Pancreas (tissue), 10 donors: ENCODE results near the gene KCNB1. TPM values are rescaled to one million over a fixed set of nuclear protein-coding genes. Genes with fewer than 3 reads are reported as not detected.

Experiments used
- ATAC-seq, 4 donors: fragments of 200-7000 bp; cut with Tn5 transposase; one replicate each; pipeline versions ENCODE4 v1.8.0 to v1.9.1; 2020; ENCODE audit warnings: mild to moderate bottlenecking in 4 of 4, moderate library complexity in 4 of 4
- DNase-seq, 6 donors: peaks; one replicate each; pipeline ENCODE4 v3.0.0-alpha.2; 2020
- FAIRE-seq: peaks from 2 replicates; lab custom pipeline; 2012; peaks lifted over from hg19 to GRCh38; lab: Jason Lieb, UNC
- H3K27ac ChIP-seq, 4 donors: fragments of 200-600 bp; sonication (generic); 1 replicate in 3 of 4; 2 replicates in 1 of 4; pipeline versions ENCODE4 v1.5.0 to v1.8.0; 2020
- H3K27me3 ChIP-seq, 4 donors: fragments of 200-600 bp; one replicate each; pipeline ENCODE4 v1.8.0; 2021
- H3K36me3 ChIP-seq, 3 donors: fragments of 200-600 bp; sonication (generic) in 1 of 3; one replicate each; pipeline versions ENCODE4 v1.5.0 to v1.8.0; 2020 to 2021
- H3K4me1 ChIP-seq, 3 donors: fragments of 200-600 bp; one replicate each; pipeline ENCODE4 v1.8.0; 2021
- H3K4me3 ChIP-seq, 4 donors: fragments of 200-600 bp; sonication (generic) in 2 of 4; one replicate each; pipeline versions ENCODE4 v1.5.0 to v1.8.0; 2020 to 2021
- H3K9me3 ChIP-seq, 4 donors: fragments of 200-600 bp; one replicate each; pipeline ENCODE4 v1.8.0; 2021
- CTCF ChIP-seq, 4 donors: fragments of 200-600 bp; sonication (generic) in 3 of 4; IDR thresholded peaks; one replicate each; pipeline versions ENCODE4 v1.5.0 to v1.8.0; 2021; ENCODE audit warnings: antibody characterized with exemption in 4 of 4
- WGBS, 2 donors: extraction: QIAGEN DNeasy Blood & Tissue Kit; methylation state at CpG; one replicate each; pipeline ENCODE4 v1.1.7; 2013; 5-methylcytosine and 5-hydroxymethylcytosine counted together
- intact Hi-C, 3 donors: fragments of 100-400 bp; cut with DNase I; formaldehyde crosslinking; loops; one replicate each; pipeline versions ENCODE4 v1.11.1 to v1.14.2; 2022
- polyA plus RNA-seq, 2 donors: library from polyadenylated mRNA; stranded (reverse); fragments of 200-250 nt; gene quantifications; one replicate each; pipeline ENCODE4 v1.2.3, GENCODE V29; 2013
- total RNA-seq, 6 donors: library from RNA; stranded (reverse); fragmentation: NEBNext Ultra II Directional in 4 of 6; extraction: Animal tissue kit (Norgen Biotek cat#: 25700) in 4 of 6; gene quantifications; one replicate each; pipeline versions ENCODE4 v1.2.1 to v1.2.4, GENCODE V29; 2021 to 2023
- donor health status: healthy with polysubstance abuse.
- donor health status: DM: no; HTN: no; CAD: no; lungs with moderate emphysema.
- donor health status: DM: no; HTN: no; CAD: no.
- donor health status: control.
- donor health status: control.
- donor health status: Bipolar disorder and iron deficiency.
- donor health status: DM: yes; HTN: yes; CAD: no.
- donor health status: DM: no; HTN: no; CAD: no.
- donor health status: DM: no; HTN: no; CAD: no.
- donor health status: DM: yes; HTN: yes; CAD: no.

The KCNB1 gene
- total and polyA plus RNA-seq, 8 donors = 0.28 to 2.5 (median 0.31) TPM

DNA sequence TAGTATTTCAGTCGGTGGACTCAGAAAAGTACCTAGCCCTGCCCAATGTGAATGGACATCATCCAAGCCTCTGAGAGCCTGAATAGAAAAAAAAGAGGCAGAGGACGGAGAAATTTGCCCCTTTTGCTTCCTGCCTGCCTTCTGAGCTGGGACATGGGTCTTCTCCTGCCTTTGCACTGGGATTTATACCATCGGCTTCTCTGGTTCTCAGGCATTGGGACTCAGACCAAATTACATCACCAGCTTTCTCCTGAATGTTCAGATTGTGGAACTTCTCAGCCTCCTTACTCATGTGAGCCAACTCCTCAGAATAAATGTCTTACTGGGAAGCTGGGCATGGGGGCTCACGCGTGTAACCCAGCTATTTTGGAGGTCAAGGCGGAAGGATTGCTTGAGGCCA is 19.8 kb downstream of the KCNB1 start:
- Histone ChIP-seq H3K27ac (no peak overlapping the region), H3K27me3 (no peaks in the 10 kb centered on the region), H3K9me3 (no peaks in the 10 kb centered on the region), H3K4me1 (no peaks in the 10 kb centered on the region), H3K4me3 (no peak overlapping the region), H3K36me3 (no peaks in the 10 kb centered on the region)
- intact Hi-C loops = no loop called here
- ATAC-seq (peak in 1 of 4 donors; percentile 33), DNase-seq (no peak), FAIRE-seq (no peak)
- no peak for TF ChIP-seq CTCF (IDR thresholded peaks at IDR 0.05)
- WGBS, 2 donors = 59 to 66% methylated on average over 6 of the region's 6 CpGs

GRCh38 chr20:49461894-49462620 is 20.4 kb downstream of the KCNB1 start:
- Histone ChIP-seq H3K27ac (no peak overlapping the region), H3K36me3 (no peaks in the 10 kb centered on the region), H3K27me3 (no peaks in the 10 kb centered on the region), H3K4me3 (no peak overlapping the region), H3K4me1 (no peaks in the 10 kb centered on the region), H3K9me3 (no peaks in the 10 kb centered on the region)
- no peak for FAIRE-seq
- intact Hi-C loops = no loop called here
- 46 to 61% methylated on average over 9 of the region's 9 CpGs for WGBS, 2 donors
- no peak for TF ChIP-seq CTCF (IDR thresholded peaks at IDR 0.05)
- peak in 3 of 4 donors; percentile 17 to 30 (median 28) for ATAC-seq
- no peak for DNase-seq

DNA sequence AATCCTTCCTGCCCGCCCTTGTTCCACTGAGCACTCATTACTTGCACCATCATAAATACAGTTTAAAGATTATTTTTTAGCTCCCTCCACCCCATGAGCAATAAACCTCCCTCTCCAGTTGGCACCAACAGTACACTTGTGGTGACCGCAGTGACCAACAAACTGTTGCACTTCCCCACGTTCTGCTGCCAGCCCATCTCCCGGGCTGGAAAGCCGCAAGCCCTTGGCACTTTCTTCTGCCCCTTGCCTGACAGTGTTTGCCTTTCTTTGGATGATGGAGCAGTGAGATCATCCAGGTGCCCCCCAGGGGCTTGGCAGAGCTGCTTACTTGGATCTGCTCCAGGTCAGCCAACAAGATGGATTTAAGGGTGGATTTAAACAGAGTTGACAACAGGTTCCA is 21.6 kb downstream of the KCNB1 start:
- intact Hi-C loops = no loop called here
- peak in 4 of 6 donors; percentile 39 to 76 (median 53) for DNase-seq
- WGBS, 2 donors = 43 to 56% methylated on average over 5 of the region's 5 CpGs
- no peaks in the 10 kb centered on the region for H3K4me1 ChIP-seq
- no peaks in the 10 kb centered on the region for H3K9me3 ChIP-seq
- no peaks in the 10 kb centered on the region for H3K27me3 ChIP-seq
- H3K4me3 ChIP-seq = no peak overlapping the region
- TF ChIP-seq CTCF (IDR thresholded peaks at IDR 0.05) = no peak
- FAIRE-seq = no peak
- H3K27ac ChIP-seq = peak overlapping the region in 1 of 4 donors; percentile 4
- H3K36me3 ChIP-seq = no peaks in the 10 kb centered on the region
- peak; percentile 76 to 87 (median 86) for ATAC-seq

GRCh38 chr20:49460131-49460530 is 22.3 kb downstream of the KCNB1 start:
- Histone ChIP-seq H3K4me3 (no peak overlapping the region), H3K36me3 (no peaks in the 10 kb centered on the region), H3K9me3 (no peaks in the 10 kb centered on the region), H3K27me3 (no peaks in the 10 kb centered on the region), H3K4me1 (no peaks in the 10 kb centered on the region), H3K27ac (peak overlapping the region in 1 of 4 donors; percentile 4)
- intact Hi-C loops = no loop called here
- TF ChIP-seq CTCF (IDR thresholded peaks at IDR 0.05) = no peak
- DNase-seq (no peak), FAIRE-seq (no peak), ATAC-seq (no peak)
- 62 to 77% methylated on average over 6 of the region's 6 CpGs for WGBS, 2 donors

DNA sequence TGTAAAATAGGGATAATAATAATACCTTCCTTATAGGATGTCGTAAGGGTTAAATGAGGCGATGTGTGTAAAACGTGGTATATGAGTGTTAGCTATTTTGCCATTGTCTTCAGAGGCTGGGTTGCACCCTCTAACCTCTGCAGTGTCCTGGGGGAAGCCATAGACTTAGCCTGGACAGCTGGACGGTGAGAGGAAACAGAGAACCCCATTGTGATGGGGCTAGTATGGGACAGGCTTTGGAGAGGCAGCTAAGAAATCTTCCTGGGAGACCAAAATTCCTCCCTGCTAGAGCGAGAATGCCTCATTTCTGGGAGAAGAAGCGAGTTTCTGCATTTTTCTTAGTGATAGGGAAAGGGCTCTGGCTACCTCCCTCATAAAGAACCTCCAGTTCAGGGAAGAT is 22.8 kb downstream of the KCNB1 start:
- Histone ChIP-seq H3K27ac (no peak overlapping the region), H3K27me3 (no peaks in the 10 kb centered on the region), H3K9me3 (no peaks in the 10 kb centered on the region), H3K36me3 (no peaks in the 10 kb centered on the region), H3K4me1 (no peaks in the 10 kb centered on the region), H3K4me3 (no peak overlapping the region)
- 65 to 69% methylated on average over 6 of the region's 6 CpGs for WGBS, 2 donors
- no peak for DNase-seq
- intact Hi-C loops = no loop called here
- no peak for FAIRE-seq
- no peak for ATAC-seq
- TF ChIP-seq CTCF (IDR thresholded peaks at IDR 0.05) = no peak
